Subcutaneous abdominal adipose tissue (tissue), 5 donors: ENCODE results near the gene CGB5.
"Not testable (repeated sequence)": the region's sequence is repeated elsewhere in the genome, so short reads cannot be mapped to it uniquely, and the experiment has no call there.

Experiments used
- H3K27ac ChIP-seq: one replicate; pipeline ENCODE4 v1.7.0; 2013; ENCODE audit warnings: low read depth, mild to moderate bottlenecking, inconsistent platforms, low read length, moderate library complexity
- H3K27me3 ChIP-seq, 5 donors: one replicate each; pipeline ENCODE4 v1.7.0; 2013; ENCODE audit warnings: low read length in 5 of 5, inconsistent platforms in 1 of 5; ENCODE audit not compliant: control insufficient read depth in 5 of 5, insufficient read depth in 4 of 5
- H3K36me3 ChIP-seq, 5 donors: one replicate each; pipeline ENCODE4 v1.7.0; 2013; ENCODE audit warnings: low read length in 5 of 5; ENCODE audit not compliant: control insufficient read depth in 5 of 5, insufficient read depth in 5 of 5
- H3K4me1 ChIP-seq, 5 donors: one replicate each; pipeline ENCODE4 v1.7.0; 2013; ENCODE audit warnings: low read length in 5 of 5, mild to moderate bottlenecking in 3 of 5, moderate library complexity in 1 of 5; ENCODE audit not compliant: control insufficient read depth in 5 of 5, insufficient read depth in 5 of 5
- H3K4me3 ChIP-seq, 5 donors: one replicate each; pipeline ENCODE4 v1.7.0; 2013; ENCODE audit warnings: low read length in 5 of 5, low read depth in 1 of 5
- H3K9ac ChIP-seq, 5 donors: one replicate each; pipeline ENCODE4 v1.7.0; 2013; ENCODE audit warnings: low read length in 5 of 5, mild to moderate bottlenecking in 4 of 5, moderate library complexity in 3 of 5
- H3K9me3 ChIP-seq, 5 donors: one replicate each; pipeline ENCODE4 v1.7.0; 2013; ENCODE audit warnings: low read length in 5 of 5; ENCODE audit not compliant: control insufficient read depth in 5 of 5
- donor health status: healthy.
- donor health status: healthy.
- donor health status: healthy.
- donor health status: healthy.
- donor health status: healthy.

Gene CGB5

GRCh38 chr19:49020931-49021895 lies 22.4 kb upstream of the CGB5 start:
- Histone ChIP-seq H3K27ac (no peak overlapping the region), H3K27me3 (peaks cover 2 to 16% (median 6%) of the 10 kb centered on the region in 5 donors), H3K9ac (no peak overlapping the region), H3K36me3 (peaks cover 0 to 3% (median 2%) of the 10 kb centered on the region in 5 donors), H3K9me3 (no peaks in the 10 kb centered on the region), H3K4me3 (no peak overlapping the region), H3K4me1 (peaks cover 0 to 25% (median 23%) of the 10 kb centered on the region in 5 donors)

- H3K4me3 ChIP-seq = no peak overlapping the region
- no peaks in the 10 kb centered on the region for H3K9me3 ChIP-seq
- no peak overlapping the region for H3K9ac ChIP-seq
- no peak overlapping the region for H3K27ac ChIP-seq
- no peaks in the 10 kb centered on the region for H3K36me3 ChIP-seq
- peaks cover 2 to 15% (median 6%) of the 10 kb centered on the region in 5 donors for H3K27me3 ChIP-seq
- peaks cover 0 to 25% (median 23%) of the 10 kb centered on the region in 5 donors for H3K4me1 ChIP-seq
Observed at GRCh38 chr19:49022116-49022515, 21.5 kb upstream of the CGB5 start.

GRCh38 chr19:49024233-49024632 lies 19.4 kb upstream of the CGB5 start, which contains the start of gene CGB3:
TSS of gene CGB3 (minus strand) at chr19:49024333. CDS start at chr19:49023971, 362 bp downstream.
- not testable (repeated sequence) for H3K36me3 ChIP-seq, H3K27ac ChIP-seq, H3K4me1 ChIP-seq, H3K9ac ChIP-seq, H3K4me3 ChIP-seq, H3K9me3 ChIP-seq
- peaks cover 0 to 12% (median 3%) of the 10 kb centered on the region in 5 donors for H3K27me3 ChIP-seq

GRCh38 chr19:49025088-49025487 lies 18.6 kb upstream of the CGB5 start:
- H3K36me3 ChIP-seq, H3K9ac ChIP-seq, H3K4me1 ChIP-seq, H3K9me3 ChIP-seq, H3K27me3 ChIP-seq, H3K27ac ChIP-seq, H3K4me3 ChIP-seq: not testable (repeated sequence)

- not testable (repeated sequence) for H3K4me1 ChIP-seq, H3K9ac ChIP-seq, H3K9me3 ChIP-seq, H3K36me3 ChIP-seq, H3K27me3 ChIP-seq, H3K4me3 ChIP-seq, H3K27ac ChIP-seq
Observed at GRCh38 chr19:49025599-49025998, 18.0 kb upstream of the CGB5 start.

GRCh38 chr19:49028686-49029085 lies 15.0 kb upstream of the CGB5 start:
- H3K27me3 ChIP-seq, H3K36me3 ChIP-seq, H3K9ac ChIP-seq, H3K4me3 ChIP-seq, H3K9me3 ChIP-seq, H3K27ac ChIP-seq, H3K4me1 ChIP-seq: not testable (repeated sequence)

- not testable (repeated sequence) for H3K27me3 ChIP-seq, H3K27ac ChIP-seq, H3K36me3 ChIP-seq, H3K9ac ChIP-seq, H3K4me1 ChIP-seq, H3K9me3 ChIP-seq, H3K4me3 ChIP-seq
Observed at GRCh38 chr19:49029749-49030148, 13.9 kb upstream of the CGB5 start.

- not testable (repeated sequence) for H3K27me3 ChIP-seq, H3K4me3 ChIP-seq, H3K4me1 ChIP-seq, H3K9ac ChIP-seq, H3K27ac ChIP-seq, H3K36me3 ChIP-seq, H3K9me3 ChIP-seq
Observed at GRCh38 chr19:49030323-49030722, 13.3 kb upstream of the CGB5 start.

- H3K4me1 ChIP-seq, H3K27me3 ChIP-seq, H3K36me3 ChIP-seq, H3K9ac ChIP-seq, H3K9me3 ChIP-seq, H3K4me3 ChIP-seq, H3K27ac ChIP-seq: not testable (repeated sequence)
Observed at GRCh38 chr19:49031642-49032301, 11.9 kb upstream of the CGB5 start, which contains the start of gene CGB2. TSS of gene CGB2 (plus strand) at chr19:49031890. CDS start at chr19:49032096, 206 bp downstream.

GRCh38 chr19:49036815-49037214 lies 6.8 kb upstream of the CGB5 start, which contains the start of gene CGB1:
TSS of gene CGB1 (minus strand) at chr19:49036895. CDS start at chr19:49036711, 184 bp downstream.
- not testable (repeated sequence) for H3K27me3 ChIP-seq, H3K4me1 ChIP-seq, H3K9me3 ChIP-seq, H3K9ac ChIP-seq, H3K36me3 ChIP-seq, H3K4me3 ChIP-seq, H3K27ac ChIP-seq
